Chondrocyte (in vitro differentiated cells): ENCODE measurements around the gene APPBP2. TPM values are rescaled to one million over a fixed set of nuclear protein-coding genes. Genes with fewer than 3 reads are reported as not detected.

ENCODE experiments used
- DNase-seq: peaks from one replicate; pipeline ENCODE4 v3.0.0; 2021; ENCODE audit warnings: mixed read lengths, low spot score
- H3K27ac Mint-ChIP-seq: one replicate; pipeline ENCODE4 v1.8.0; 2021; ENCODE audit warnings: mild to moderate bottlenecking, moderate library complexity, mixed read lengths; ENCODE audit not compliant: unreplicated experiment
- H3K27me3 Mint-ChIP-seq: 2 replicates; pipeline ENCODE4 v1.8.0; 2021; ENCODE audit warnings: low read depth, mixed read lengths
- H3K36me3 Mint-ChIP-seq: 2 replicates; pipeline ENCODE4 v1.8.0; 2021; ENCODE audit warnings: low read depth, mixed read lengths
- H3K4me1 Mint-ChIP-seq: 2 replicates; pipeline ENCODE4 v1.8.0; 2021; ENCODE audit warnings: low read depth, mild to moderate bottlenecking, mixed read lengths
- H3K4me3 Mint-ChIP-seq: one replicate; pipeline ENCODE4 v1.8.0; 2021; ENCODE audit warnings: mild to moderate bottlenecking, moderate library complexity, mixed read lengths; ENCODE audit not compliant: unreplicated experiment
- H3K9me3 Mint-ChIP-seq: 2 replicates; pipeline ENCODE4 v1.8.0; 2021; ENCODE audit warnings: low read depth, mixed read lengths
- total RNA-seq: library from RNA; stranded (reverse); gene quantifications from 3 replicates; pipeline ENCODE4 v1.2.1, GENCODE V29; 2021
- TF ChIP-seq, protein P1 (sequence below): fragments of 200-600 bp; sonication (generic); IDR thresholded peaks from 2 replicates; pipeline ENCODE4 v1.5.0; 2021; ENCODE audit warnings: antibody characterized with exemption, mild to moderate bottlenecking, moderate library complexity

APPBP2 gene
- total RNA-seq, 1 donor from 2014 or later = 51.1 TPM

DNA sequence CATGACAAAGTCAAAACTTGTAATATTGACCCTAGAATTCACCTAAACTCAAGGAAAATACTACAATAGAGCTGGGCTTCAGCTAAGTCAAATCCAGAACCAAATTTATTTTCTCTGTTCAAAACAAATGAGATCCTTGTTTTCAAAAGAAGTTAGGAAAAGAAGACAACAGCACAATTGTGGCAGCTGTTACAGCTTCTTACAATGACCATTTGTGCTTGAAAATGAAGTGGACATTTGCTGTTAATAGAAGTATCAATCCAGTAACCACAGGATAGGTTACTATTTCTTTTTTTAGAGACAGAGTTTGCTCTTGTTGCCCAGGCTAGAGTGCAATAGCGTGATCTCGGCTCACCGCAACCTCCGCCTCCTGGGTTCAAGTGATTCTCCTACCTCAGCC is 44.4 kb downstream of the APPBP2 start:
- H3K27ac Mint-ChIP-seq = no peak overlapping the region
- no peaks in the 10 kb centered on the region for H3K4me1 Mint-ChIP-seq
- TF ChIP-seq, protein P1, sequence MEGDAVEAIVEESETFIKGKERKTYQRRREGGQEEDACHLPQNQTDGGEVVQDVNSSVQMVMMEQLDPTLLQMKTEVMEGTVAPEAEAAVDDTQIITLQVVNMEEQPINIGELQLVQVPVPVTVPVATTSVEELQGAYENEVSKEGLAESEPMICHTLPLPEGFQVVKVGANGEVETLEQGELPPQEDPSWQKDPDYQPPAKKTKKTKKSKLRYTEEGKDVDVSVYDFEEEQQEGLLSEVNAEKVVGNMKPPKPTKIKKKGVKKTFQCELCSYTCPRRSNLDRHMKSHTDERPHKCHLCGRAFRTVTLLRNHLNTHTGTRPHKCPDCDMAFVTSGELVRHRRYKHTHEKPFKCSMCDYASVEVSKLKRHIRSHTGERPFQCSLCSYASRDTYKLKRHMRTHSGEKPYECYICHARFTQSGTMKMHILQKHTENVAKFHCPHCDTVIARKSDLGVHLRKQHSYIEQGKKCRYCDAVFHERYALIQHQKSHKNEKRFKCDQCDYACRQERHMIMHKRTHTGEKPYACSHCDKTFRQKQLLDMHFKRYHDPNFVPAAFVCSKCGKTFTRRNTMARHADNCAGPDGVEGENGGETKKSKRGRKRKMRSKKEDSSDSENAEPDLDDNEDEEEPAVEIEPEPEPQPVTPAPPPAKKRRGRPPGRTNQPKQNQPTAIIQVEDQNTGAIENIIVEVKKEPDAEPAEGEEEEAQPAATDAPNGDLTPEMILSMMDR = no peak
- H3K9me3 Mint-ChIP-seq = peaks cover 6% of the 10 kb centered on the region
- DNase-seq = no peak
- peaks cover 11% of the 10 kb centered on the region for H3K36me3 Mint-ChIP-seq
- no peak overlapping the region for H3K4me3 Mint-ChIP-seq
- no peaks in the 10 kb centered on the region for H3K27me3 Mint-ChIP-seq

DNA sequence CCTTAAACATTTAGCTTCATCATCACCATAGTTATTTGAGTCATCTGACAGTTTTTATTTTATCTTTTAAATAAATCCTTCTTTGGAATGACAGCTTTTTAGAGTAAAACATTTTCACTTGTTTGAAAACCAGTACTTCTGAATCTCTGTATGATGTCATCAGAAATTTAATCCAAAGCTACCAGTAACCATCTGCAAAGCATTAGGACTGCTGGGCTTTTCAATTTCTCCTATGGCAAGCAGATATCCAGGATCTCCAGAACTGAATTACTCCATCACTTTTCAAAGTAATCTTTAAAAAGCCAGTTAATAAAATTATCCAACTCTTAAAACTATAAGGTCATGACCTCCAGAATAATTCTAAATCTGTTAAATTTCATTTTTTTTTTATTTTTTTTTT is 52.3 kb downstream of the APPBP2 start:
- Mint-ChIP-seq H3K9me3 (peaks cover 9% of the 10 kb centered on the region), H3K4me3 (no peak overlapping the region), H3K27ac (no peak overlapping the region), H3K36me3 (peaks cover 14% of the 10 kb centered on the region), H3K27me3 (no peaks in the 10 kb centered on the region), H3K4me1 (peaks cover 28% of the 10 kb centered on the region)
- TF ChIP-seq, protein P1 = no peak
- DNase-seq = no peak

GRCh38 chr17:60472449-60472848 is 53.6 kb downstream of the APPBP2 start:
- TF ChIP-seq, protein P1 = no peak
- Mint-ChIP-seq H3K27ac (no peak overlapping the region), H3K27me3 (no peaks in the 10 kb centered on the region), H3K9me3 (peaks cover 9% of the 10 kb centered on the region), H3K36me3 (peaks cover 16% of the 10 kb centered on the region), H3K4me3 (no peak overlapping the region), H3K4me1 (peaks cover 41% of the 10 kb centered on the region)
- DNase-seq = no peak

GRCh38 chr17:60471451-60471850 is 54.6 kb downstream of the APPBP2 start:
- Mint-ChIP-seq H3K4me1 (peaks cover 47% of the 10 kb centered on the region), H3K27ac (peak overlapping the region; percentile 50), H3K27me3 (no peaks in the 10 kb centered on the region), H3K4me3 (no peak overlapping the region), H3K9me3 (peaks cover 9% of the 10 kb centered on the region), H3K36me3 (peaks cover 12% of the 10 kb centered on the region)
- DNase-seq = no peak
- TF ChIP-seq, protein P1 = no peak

DNA sequence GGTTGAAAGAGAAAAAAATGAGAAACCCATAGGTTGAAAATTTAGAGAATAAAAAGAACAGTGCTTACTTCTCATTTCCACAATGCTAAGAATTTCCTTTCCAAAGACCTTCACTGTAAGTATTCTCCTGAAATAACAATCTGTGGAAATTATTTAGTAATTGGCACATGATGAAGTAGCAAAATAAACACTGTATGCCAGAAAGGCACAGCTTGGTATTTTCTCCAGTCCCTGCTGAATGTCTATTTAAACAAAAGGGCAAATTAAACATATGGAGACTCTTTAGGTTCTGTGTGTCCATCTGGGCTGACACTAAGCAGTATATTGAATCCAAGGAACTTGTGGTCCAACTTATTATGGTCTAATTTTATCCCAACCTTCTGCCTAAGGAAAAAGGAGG is 57.7 kb downstream of the APPBP2 start:
- H3K9me3 Mint-ChIP-seq = peaks cover 9% of the 10 kb centered on the region
- peaks cover 21% of the 10 kb centered on the region for H3K36me3 Mint-ChIP-seq
- H3K4me1 Mint-ChIP-seq = peaks cover 59% of the 10 kb centered on the region
- no peak overlapping the region for H3K4me3 Mint-ChIP-seq
- DNase-seq = no peak
- no peaks in the 10 kb centered on the region for H3K27me3 Mint-ChIP-seq
- TF ChIP-seq, protein P1 = no peak
- peak overlapping the region; percentile 93 for H3K27ac Mint-ChIP-seq
